ENCODE data around the gene ESYT2.

Gene ESYT2

DNA sequence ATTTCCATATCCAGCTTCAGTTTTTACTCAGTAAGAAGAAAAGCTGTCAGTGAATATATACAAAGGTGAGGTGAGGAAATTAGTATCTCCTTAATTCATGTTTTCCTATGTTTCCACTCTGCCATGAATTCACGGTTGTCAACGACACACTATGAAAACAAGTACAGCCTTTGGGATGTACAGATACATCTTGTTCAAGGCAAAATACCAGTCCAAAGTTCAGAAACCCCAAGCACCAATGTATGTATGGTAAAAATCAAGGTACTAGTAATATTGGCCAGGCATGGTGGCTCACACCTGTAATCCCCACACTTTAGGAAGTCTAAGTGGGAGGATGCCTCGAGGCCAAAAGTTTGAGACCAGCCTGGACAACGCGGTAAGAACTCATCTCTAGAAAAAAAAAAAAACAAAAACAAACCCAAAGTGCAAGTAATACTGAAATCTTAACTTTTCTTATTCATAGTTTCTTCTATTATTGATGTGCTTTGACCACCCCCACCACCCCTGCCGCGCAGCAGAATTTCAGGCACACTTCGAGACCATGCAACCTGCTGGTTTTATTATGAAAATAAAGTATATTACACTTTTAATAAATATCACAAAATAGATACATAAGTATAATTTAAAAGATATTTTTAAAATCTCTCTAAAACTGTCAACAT is 3.5 kb downstream of the ESYT2 start:
- no peak for DNase-seq (ENCODE audit: low spot score)

- no peak for DNase-seq (ENCODE audit: low spot score)
Measured at GRCh38 chr7:158824028-158824427, 5.3 kb downstream of the ESYT2 start.

GRCh38 chr7:158821171-158822031 is 7.9 kb downstream of the ESYT2 start:
- DNase-seq (ENCODE audit: low spot score), result no peak

GRCh38 chr7:158820656-158821055 is 8.7 kb downstream of the ESYT2 start:
- no peak for DNase-seq (ENCODE audit: low spot score)

GRCh38 chr7:158819571-158820203 is 9.6 kb downstream of the ESYT2 start:
- DNase-seq (ENCODE audit: low spot score), result no peak

DNA sequence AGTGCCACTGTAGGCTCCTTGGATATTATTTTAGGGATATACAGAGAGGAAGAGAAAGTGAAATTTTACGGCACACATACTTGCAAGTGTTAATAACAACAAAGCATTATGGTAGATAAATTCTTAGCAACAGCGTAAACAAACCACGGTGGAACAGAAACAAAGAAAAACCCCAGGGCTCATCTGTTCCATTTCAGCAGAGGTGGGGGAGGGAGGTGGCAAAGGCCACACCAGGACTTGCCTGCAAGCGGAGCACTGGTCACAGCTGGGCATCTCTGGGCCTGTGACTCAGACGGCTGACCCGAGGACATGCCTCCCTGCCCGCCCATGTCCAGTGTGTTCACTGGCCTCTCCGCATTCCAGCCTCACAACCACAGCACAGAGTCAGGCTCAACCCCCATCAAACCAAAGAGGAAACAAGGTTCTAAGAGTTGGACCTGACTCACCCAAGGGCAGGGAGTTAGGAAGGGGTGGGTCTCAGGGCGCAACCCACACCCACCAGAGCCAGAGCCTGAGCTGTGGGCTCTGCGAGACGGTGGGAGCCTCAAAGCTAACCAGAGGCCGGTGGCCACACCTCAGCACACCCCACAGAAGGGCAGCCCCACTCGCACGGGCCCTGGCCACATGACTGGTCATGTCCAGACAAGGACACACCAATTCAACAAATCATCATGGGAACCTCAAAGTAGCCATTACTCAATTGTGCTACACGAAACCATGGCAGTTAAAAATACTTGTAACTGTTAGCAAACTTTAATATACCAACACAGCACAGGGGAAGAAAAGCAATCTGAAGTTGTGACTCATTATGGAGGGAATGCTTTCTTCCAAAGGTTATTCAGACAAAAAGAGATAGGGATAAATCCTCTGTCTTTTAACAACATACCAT is 10.7 kb downstream of the ESYT2 start:
- DNase-seq (ENCODE audit: low spot score), result no peak

DNA sequence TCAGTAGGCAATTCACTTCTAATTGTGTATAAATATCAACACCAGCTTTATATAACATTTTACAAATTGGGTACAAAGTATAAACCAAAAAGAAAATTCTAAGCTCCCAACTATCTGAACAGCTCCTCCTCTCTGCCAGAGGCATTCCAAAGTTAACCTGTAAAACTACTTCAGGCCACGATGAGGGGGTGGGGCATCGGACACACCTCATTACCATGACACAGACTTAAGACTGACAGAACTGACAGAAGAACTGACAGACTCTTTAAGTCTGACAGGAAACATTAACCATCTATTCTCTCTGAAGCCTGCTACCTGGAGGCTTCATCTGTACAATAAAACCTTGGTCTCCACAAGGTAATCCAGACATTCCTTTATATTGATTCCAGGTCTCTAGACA is 12.3 kb downstream of the ESYT2 start:
- DNase-seq (ENCODE audit: low spot score), result no peak

GRCh38 chr7:158816271-158816670 is 13.0 kb downstream of the ESYT2 start:
- DNase-seq (ENCODE audit: low spot score), result no peak

GRCh38 chr7:158815800-158816128 is 13.5 kb downstream of the ESYT2 start:
- DNase-seq (ENCODE audit: low spot score), result no peak

DNA sequence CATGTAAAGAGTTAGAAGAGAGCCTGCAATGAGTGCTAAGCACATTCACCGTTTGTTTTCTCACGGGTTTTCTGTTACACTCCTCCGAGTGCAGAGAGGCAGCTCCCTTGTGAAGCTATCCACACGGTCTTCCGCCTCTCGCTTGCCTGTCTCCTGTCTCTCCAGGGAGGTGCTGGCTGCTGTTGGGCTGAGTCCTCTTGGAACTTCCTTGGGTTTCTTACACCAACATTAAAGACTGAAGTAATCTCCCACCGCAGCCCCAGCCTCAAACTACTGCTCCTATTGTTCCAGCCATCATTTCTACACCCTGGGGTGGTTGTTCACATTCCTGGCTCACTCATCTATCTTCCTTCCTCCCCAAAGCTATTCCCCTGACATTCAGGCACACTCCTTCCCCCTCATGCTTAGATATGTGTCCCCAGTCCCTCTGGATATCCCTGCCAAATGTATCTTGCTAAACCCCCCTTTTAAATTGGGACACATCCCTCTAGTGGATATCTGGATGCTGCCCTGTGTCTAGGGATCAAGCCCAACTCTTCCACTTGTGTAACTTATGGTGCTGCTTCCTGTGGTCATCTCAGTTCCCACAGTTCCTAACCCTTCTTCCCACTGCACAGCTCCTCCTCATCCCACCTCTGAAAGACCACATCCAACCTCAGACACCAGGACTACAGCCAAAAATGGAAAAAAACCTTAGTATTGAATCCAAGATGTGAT is 14.1 kb downstream of the ESYT2 start:
- DNase-seq (ENCODE audit: low spot score), result no peak

DNA sequence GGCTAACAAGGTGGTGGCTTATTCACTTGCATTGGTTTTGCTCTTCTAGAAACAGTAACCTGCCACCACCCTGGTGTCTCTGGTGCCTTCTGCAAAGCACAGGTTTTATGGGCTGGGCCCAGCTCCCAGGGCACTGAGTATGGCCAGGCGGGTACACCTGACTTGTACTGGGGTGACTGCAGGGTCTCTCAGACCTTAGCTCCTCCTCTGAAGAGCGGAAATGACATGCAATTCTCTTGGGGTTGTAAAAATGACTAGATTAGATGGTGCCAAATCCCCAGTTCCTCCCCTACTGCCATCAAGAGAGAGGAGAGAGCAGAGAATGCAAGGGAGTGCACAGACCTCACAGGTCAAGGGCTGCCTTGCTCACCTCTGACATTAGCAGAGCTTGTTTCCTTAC is 14.7 kb downstream of the ESYT2 start:
- no peak for DNase-seq (ENCODE audit: low spot score)

DNA sequence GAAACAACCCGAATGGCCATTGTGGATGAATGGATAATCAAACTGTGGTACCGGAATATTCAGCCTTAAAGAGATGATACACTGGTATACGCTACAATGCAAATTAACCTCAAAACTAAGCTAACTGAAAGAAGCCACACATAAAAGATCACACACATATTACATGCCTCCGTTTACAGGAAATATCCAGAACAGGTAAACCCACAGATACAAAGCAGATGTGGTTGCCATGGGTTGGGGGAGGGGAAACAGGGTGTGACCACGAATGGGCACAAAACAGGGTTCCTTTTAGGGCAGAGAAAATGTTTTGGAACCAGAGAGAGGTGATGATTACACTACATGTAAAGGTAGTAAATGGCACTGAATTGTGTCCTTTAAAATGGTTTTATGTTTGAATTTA is 16.6 kb downstream of the ESYT2 start:
- no peak for DNase-seq (ENCODE audit: low spot score)

DNA sequence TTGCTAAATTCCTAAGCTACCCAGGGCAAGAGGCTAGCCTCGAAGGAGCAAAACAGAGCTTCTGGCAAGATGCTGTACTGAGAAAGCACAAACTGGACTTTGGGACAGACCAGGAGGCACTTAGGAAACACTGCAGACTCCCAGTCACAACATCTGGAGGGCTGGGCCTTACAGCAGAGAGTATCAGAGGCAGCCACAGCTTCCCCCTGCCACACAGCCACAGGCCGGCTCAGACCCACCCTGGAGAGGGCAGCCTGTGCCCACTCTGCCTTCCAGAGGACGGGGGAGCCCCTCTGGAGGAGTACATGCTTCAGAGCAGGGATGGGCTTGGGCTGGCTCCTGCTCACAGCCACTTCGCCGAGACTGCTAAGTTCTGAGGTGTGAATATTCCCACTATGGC is 17.4 kb downstream of the ESYT2 start:
- DNase-seq (ENCODE audit: low spot score), result no peak

GRCh38 chr7:158811461-158811860 is 17.8 kb downstream of the ESYT2 start:
- no peak for DNase-seq (ENCODE audit: low spot score)

- no peak for DNase-seq (ENCODE audit: low spot score)
Measured at GRCh38 chr7:158810846-158811245, 18.5 kb downstream of the ESYT2 start.

DNA sequence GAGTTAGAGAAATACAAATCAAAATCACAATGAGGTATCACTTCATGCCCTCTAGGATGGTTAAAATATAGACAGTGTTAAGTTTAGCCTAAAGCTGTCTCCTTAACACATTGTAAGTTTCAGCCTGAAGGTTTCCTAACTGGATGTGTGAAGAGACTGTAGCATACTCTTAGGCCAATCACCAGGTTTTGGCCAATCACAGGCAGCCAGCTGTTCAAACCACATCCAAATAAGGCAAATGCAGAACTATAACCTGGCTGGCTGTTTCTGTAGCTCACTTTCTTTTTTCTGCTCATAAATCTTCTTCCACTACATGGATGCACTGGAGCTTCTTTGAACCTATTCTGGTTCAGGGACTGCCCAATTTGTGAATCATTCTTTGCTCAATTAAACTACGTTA is 19.7 kb downstream of the ESYT2 start:
- DNase-seq (ENCODE audit: low spot score), result no peak

- DNase-seq (ENCODE audit: low spot score), result no peak
Measured at GRCh38 chr7:158808126-158808525, 21.2 kb downstream of the ESYT2 start.

DNA sequence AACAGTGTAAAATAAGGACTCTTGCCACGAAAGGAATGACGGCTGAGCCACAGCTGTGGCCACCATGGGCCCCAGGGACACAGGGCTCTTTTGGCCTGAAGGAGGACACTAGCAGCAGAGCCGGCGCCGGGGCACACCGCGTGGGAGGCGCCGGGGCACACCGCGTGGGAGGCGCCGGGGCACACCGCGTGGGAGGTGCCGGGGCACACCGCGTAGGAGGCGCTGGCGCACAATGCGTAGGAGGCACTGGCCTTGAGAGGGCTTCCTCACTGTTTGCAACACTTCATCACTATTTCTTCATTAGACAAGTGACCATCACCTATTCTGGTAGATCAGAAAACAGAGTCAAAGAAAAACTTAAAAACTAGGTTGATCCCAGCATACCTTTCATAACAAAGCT is 23.4 kb downstream of the ESYT2 start:
- no peak for DNase-seq (ENCODE audit: low spot score)

DNA sequence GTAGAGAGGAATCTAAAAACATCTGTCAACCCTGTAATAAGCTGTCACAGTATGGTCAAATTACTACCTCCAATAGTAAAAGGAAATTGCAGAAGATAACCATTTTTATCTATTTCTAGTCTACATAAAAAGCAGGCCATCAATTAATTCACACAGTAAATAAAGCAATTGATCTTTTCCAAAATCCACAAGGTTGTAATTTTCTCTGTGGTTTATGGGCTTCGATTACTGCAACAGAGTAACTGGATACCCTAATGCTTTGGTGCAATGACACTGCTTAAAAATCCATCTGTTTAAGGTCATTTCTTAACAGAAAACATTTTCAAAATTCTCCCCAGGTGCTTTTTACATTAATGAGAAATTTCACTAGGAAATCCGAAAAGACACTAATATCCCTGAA is 23.9 kb downstream of the ESYT2 start:
- DNase-seq (ENCODE audit: low spot score), result no peak

DNA sequence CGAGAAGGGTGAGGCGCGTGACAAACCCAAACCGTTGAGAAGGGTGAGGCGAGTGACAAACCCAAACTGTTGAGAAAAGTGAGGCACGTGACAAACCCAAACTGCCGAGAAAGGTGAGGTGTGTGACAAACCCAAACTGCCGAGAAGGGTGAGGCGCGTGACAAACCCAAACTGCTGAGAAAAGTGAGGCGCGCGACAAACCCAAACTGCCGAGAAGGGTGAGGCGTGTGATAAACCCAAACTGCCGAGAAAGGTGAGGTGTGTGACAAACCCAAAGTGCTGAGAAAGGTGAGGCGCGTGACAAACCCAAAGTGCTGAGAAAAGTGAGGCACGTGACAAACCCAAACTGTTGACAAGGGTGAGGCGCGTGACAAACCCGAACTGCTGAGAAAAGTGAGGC is 25.0 kb downstream of the ESYT2 start:
- DNase-seq (ENCODE audit: low spot score), result no peak

DNA sequence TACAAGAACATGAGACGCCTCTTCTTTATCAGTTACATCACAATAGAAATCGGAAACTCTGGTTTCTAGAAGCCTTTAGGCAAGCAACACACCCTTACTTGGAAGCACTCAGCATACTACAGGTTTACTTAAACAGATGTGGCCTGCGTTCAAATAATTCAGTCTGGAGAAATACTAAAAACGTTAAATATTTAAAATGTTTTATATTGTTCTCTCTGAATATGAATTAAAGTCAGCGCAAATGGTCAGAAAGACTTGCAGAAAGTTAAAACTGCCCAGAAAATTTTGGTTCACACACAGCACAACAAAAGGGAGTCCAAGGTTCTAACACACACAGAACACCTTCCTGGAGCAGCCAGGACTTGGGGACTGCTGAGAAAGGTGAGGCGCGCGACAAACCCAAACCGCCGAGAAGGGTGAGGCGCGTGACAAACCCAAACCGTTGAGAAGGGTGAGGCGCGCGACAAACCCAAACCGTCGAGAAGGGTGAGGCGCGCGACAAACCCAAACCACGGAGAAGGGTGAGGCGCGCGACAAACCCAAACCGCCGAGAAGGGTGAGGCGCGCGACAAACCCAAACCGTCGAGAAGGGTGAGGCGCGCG is 25.8 kb downstream of the ESYT2 start:
- DNase-seq (ENCODE audit: low spot score), result no peak
